OCI-LY3 (cell line): Measurements from ENCODE around the gene ZNF431.

Experiments used
- EZH2phosphoT487 ChIP-seq: fragments of 200-600 bp; shearing (Covaris generic); IDR thresholded peaks from 2 replicates; pipeline ENCODE4 v1.6.1; 2018; ENCODE audit warnings: antibody characterized with exemption, mixed run types, low read depth
- TF ChIP-seq, protein P1 (sequence below): fragments of 200-600, 300-600 bp; sonication (generic); IDR thresholded peaks from 2 replicates; pipeline ENCODE4 v1.5.1; 2014; ENCODE audit warnings: antibody characterized with exemption, low read length, low read depth

DNA sequence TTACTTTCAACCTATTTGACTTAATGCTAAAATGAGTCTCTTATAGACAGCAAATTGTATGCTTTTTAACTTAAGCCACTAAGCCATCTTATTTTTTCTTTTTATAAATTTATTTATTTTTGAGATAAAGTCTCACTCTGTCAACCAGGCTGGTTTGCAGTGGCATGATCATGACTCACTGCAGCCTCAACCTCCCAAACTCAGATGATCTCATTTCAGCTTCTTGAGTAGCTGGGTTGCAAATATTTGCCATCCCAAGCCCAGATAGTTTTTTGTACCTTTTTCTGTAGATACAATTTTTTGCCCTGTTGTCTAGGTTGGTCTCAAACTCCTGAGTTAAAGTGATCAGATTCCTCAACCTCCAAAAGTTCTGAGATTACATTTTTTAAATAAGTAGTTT lies 32.7 kb upstream of the ZNF431 start:
- TF ChIP-seq, protein P1, sequence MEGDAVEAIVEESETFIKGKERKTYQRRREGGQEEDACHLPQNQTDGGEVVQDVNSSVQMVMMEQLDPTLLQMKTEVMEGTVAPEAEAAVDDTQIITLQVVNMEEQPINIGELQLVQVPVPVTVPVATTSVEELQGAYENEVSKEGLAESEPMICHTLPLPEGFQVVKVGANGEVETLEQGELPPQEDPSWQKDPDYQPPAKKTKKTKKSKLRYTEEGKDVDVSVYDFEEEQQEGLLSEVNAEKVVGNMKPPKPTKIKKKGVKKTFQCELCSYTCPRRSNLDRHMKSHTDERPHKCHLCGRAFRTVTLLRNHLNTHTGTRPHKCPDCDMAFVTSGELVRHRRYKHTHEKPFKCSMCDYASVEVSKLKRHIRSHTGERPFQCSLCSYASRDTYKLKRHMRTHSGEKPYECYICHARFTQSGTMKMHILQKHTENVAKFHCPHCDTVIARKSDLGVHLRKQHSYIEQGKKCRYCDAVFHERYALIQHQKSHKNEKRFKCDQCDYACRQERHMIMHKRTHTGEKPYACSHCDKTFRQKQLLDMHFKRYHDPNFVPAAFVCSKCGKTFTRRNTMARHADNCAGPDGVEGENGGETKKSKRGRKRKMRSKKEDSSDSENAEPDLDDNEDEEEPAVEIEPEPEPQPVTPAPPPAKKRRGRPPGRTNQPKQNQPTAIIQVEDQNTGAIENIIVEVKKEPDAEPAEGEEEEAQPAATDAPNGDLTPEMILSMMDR, result no peak
- TF ChIP-seq EZH2phosphoT487, result no peak
